GM19351 (cell line): Measurements from ENCODE around the gene OR12D3.
"Not testable (repeated sequence)": the region's sequence is repeated elsewhere in the genome, so short reads cannot be mapped to it uniquely, and the experiment has no call there.

Source experiments
- ATAC-seq: cut with Tn5 transposase; IDR thresholded peaks from one replicate; pipeline ENCODE4 v1.9.1; 2021; ENCODE audit warnings: mild to moderate bottlenecking, moderate library complexity; ENCODE audit not compliant: unreplicated experiment

Gene OR12D3, protein sequence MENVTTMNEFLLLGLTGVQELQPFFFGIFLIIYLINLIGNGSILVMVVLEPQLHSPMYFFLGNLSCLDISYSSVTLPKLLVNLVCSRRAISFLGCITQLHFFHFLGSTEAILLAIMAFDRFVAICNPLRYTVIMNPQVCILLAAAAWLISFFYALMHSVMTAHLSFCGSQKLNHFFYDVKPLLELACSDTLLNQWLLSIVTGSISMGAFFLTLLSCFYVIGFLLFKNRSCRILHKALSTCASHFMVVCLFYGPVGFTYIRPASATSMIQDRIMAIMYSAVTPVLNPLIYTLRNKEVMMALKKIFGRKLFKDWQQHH

DNA sequence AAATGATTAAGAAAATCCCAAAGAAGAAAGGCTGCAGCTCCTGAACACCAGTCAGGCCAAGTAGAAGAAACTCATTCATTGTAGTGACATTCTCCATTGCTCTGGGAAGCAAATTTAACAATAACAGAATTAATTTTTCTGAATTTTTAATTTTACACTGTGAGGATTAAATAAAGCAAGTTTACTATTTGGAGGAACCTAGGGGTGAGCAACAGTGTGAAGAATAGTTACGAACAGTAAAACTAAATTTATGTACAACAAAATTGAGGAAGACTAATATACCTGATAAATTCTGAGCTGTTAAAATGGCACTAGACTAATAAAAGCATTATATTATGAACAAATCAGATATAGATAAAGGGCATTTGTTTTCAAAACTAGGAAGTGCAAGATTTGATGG lies at the start of gene OR12D3:
Gene OR12D3, minus strand, starts transcription at position 101 of the 400 bp plus-strand sequence. Its CDS starts 4 bp downstream, at position 97.
- no peak for ATAC-seq

DNA sequence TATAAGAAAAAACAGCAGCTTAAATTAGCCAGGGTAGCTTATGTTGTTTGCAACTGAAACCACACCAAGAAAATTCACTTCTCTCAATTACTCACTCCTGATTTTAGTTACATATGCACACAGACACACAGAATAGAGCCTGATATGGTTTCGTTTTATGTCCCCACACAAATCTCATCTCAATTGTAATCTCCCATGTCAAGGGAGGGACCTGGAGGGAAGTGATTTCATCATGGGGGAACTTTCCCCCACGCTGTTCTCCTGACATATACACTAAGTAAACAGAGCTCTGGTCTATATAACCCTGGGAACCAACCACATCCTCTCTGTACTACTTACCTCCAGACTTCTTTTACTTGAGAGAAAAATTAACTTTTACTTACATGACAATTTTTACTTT lies 49.5 kb upstream of the OR12D3 start:
- ATAC-seq = no peak

DNA sequence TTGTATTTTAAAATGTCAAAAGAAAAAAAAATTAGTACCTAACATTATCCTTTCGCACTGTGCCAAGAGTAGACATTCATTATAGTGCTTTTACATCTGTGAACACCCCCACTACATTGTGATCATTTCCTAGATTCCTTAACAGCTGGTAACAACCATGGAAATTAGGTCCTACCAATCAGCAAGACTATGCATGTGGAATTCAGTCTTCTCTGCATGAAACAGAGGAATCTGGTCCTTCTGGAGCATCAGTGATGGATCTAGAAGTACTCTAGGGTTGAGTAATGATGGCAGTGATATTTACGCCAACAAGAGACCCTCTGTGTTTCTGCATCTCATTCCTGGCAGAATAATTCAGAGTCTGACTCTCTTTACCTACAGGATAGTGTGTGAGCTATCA lies 49.1 kb upstream of the OR12D3 start:
- no peak for ATAC-seq

DNA sequence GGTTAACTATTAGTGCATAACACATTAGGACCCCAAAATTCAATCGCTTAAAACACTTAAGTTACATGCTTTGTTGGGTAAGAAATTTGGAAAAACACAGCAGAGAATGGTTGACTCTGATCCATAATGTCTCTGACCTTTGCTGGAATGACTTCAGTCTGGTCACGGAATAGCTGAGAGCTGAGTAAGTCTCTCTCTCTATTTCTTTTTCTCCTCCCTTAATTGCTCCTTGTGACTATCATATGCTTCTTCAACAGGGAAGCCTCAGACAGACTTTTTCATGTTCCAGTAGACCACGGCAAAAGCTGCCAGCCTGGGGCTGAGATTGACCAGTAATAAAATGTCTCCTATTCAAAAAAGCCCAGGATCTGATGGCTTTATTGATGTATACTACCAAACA lies 44.4 kb upstream of the OR12D3 start:
- no peak for ATAC-seq

DNA sequence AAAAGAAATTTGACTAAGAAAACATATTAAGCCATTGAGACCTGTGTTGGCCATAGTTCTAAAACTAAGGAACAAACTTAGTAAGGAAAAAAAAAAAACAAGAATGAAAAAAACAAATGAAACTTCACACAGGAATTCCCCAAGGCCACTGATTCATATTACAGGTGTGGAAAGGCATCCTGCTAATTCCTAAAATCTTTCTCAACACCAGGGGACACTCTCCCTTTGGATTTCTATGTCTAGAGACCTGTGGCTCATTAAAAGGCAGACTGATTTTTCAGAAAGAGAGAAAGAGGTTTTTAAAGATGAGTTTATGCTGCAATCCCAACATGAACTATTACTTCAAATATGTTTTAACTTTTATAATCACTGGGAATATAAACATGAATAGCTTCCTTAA lies 39.5 kb upstream of the OR12D3 start, which contains the start of gene OR12D1:
Gene OR12D1, plus strand, starts transcription at position 341 of the 400 bp plus-strand sequence.
- no peak for ATAC-seq

DNA sequence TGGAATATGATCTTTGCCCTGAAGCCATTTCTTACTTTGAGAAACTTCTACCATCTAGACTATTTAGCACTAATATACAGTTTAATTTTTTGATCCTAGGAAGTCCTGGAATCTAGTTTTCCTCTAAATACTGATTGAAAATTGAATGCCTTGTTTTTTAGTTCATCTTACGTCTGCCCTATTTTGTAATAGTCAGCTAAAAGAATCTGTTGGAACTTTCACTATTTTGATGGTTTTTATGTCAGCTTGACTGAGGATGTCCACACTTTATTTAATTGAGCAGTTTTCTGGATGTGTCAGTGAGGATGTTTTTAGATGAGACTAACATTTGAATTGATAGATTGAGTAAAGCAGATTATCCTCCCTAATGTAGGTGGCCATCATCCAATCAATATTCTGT lies 28.7 kb upstream of the OR12D3 start:
- no peak for ATAC-seq

DNA sequence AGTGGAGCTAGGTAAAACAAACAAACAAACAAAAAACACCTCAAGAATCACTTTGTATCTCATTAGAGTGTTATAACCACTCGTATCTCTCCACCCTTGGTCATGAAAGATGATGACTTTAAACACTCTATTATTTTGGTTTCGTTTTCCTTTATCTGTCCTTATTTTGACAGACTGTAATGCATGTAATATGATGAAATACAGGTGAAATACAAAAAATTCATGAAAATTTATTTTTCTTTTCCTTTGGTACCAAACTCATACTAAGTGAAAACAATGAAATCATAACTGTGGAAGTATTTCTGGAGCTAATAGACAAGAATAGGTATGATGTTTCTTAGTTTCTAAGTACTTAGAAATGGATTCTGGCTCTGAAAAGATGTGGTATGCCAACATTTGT lies 24.4 kb upstream of the OR12D3 start:
- ATAC-seq = no peak

DNA sequence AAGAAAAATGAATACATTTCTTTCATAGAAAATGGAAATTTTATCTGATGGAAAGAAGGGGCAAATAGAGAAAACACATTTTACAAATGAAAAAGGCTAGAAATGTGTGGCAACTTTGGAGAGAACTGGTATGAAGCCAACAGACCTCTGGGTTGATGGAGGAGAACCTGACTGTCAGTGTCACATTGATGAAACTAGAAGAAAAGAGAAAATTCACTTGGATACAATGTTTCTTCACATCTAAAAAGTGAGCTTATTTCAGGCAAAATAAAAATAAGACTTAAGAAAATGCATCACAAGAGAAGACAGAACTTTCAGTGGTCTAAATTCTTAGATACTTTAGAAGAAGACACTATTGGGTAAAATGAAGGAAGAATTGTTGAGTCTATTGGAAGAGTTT lies 20.2 kb upstream of the OR12D3 start, which contains the start of gene OR12D2:
Gene OR12D2, plus strand, starts transcription at position 301 of the 400 bp plus-strand sequence. CDS start 1,069 bp downstream, outside the sequence.
- ATAC-seq = no peak

DNA sequence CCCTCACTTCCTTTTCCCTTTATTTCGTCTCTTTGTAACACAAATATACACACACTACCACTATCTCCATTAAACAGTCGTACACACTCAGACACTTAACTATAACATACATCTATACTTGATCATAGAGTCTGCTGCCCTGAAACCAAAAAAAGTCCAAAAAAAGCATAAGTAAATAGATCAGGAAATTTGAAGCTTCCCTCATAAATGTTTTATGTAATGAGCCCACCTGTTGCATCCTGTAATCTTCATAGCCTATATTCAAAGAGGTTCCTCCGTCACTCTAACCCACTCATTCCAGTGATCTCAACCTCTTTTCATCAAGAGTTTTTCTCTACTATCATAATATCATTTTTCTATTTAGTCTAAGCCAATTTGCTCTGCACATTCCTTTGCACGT lies 13.4 kb upstream of the OR12D3 start:
- ATAC-seq = no peak

DNA sequence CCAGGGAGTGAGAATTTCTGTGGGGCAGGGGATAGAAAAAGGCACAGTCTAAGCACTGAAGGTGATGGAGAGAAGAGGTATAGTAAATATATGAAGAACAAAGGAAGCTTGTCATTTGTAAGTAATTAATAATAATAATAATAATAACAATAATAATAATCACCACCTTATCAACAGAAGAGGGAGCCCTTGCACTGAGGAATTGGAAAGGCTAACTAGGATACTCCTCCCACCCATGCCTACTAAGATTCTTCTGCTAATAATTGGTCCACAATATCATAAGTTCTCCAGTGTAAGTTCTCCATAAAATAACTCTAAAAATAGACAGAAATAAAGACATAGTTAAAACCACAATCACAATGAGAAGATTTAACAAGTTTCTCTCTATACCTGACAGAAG lies 912 bp upstream of the OR12D3 start:
- no peak for ATAC-seq

DNA sequence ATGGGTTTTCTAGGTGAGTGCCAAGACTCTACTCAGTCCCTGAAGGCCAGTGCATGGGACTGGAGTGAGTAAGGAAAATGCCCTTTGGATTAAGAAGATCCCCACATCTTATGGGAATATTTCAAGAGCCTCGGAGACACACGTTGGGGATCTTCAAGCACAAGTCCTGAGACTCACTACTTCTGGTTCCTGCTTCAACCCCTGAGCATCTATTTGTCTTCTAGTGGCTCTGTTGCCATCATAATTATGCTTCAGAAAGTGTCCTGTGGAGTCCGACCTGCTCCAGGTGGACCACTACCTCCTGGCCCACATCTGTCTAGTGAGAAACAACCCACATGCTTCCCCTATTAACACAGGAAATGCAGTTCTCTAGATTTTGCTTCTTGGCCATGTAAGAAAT lies 6.3 kb downstream of the OR12D3 start, which contains the start of gene OR5V1:
Gene OR5V1, minus strand, starts transcription at position 101 of the 400 bp plus-strand sequence. CDS start 12,670 bp downstream, outside the sequence.
- no peak for ATAC-seq

DNA sequence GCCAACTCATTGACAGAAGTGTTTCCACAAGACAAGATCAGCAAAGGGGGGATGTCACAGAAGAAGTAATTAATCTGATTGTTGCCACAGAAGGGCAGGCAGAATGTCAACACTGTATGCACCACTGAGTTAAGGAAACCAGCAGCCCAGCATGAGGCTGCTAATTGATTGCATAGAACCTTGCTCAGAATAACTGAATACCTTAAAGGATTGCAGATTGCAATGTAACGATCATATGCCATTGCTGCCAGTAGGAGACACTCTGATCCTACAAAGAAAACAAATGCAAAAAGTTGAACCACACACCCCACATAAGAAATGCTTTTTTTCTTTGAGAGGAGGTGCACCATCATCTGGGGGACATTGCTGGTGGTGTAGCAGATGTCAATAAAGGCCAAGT lies 19.5 kb downstream of the OR12D3 start:
- no peak for ATAC-seq

DNA sequence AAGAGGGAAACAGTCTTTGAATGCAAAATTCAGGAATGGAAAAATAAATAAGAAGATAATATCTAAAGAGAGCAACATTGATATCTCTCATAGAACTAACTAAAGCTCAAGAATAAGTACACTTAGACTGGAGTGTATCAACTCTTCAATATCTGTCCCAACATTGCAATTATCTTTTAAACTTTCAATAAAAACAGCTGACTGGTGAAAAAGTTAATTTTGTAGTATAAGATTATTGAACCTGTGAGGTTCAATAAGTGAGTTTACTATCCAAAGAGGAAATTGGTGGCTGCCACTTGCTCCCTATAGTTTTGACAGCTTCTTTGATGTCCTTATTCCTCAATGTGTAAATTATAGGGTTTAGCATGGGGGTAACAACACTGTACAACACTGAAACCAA lies 20.1 kb downstream of the OR12D3 start:
- no peak for ATAC-seq

DNA sequence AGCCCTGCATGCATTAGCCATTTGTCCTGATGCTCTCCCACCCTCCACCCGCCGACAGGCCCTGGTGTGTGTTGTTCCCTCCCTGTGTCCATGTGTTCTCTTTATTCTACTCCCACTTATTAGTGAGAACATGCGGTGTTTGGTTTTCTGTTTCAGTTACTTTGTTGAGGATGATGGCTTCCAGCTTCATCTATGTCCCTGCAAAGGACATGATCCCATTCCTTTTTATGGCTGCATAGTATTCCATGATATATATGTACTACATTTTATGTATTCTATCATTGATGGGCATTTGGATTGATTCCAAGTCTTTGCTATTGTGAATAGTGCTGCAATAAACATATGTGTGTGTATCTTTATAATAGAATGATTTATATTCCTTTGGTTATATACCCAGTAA lies 25.7 kb downstream of the OR12D3 start:
- not testable (repeated sequence) for ATAC-seq

DNA sequence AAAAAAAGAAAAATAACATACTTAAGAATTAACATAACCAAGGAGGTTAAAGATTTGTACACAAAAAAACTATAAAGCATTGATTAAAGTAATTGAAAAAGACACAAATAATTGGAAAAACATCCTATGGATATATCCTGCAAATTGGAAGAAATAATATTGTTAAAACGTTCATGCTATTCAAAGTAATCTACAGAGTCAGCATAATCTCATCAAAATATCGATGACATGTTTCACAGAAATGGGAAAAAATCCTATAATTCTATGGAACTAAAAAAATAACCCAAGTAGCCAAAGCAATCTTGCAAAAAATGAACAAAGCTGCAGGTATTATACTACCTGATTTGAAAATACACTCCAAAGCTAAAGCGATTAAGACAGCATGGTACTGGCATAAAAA lies 29.7 kb downstream of the OR12D3 start:
- ATAC-seq = no peak

DNA sequence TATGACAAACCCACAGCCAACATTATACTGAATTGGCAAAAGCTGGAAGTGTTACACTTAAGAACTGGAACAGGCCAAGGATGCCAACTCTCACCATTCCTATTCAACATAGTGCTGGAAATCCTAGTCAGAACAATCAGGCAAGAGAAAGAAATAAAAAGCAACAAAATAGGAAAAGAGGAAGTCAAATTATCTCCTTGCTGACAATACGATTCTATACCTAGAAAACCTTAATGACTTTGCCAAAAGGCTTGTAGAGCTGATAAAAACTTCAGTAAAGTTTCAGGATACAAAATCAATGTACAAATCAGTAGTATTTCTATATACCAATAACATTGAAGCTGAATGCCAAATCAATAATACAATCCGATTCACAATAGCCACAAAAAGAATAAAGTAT lies 38.8 kb downstream of the OR12D3 start:
- no peak for ATAC-seq

DNA sequence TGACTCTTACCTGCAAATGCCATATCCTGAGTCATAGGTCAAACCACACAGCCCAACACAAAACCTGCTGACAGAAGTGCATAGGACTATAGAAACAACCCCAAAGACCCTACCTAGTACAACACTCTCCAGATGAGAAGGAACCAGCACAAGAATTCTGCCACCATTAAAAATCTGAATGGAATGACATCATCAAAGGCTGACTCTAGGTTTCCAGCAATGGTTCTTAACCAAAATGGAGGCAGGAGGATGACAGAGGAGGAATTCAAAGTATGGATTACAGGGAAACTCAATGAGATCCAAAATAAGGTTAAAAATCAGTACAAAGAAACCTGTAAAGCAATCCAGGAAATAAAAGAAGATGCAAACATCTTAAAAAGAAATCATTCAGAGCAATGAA lies 42.4 kb downstream of the OR12D3 start:
- no peak for ATAC-seq

DNA sequence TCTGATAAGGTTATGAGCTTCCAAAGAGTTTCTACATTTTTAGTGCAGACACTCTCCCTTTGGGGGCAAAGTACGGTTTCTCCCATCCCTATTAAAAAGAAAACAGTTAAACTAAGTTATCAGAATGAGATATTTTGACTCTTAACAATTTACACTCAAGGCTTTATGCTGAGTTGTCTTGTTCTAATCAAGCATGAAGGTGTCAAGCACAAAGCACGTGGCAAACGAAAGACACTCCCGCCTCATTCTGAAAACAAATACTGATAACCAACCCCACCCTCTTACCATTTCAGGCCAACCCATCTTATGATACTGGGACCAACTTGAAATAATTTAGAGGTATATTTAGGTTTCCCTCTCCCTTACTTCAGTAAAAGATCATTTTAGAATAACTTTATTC lies 49.3 kb downstream of the OR12D3 start:
- ATAC-seq = no peak
